Neural progenitor cell (in vitro differentiated cells): ENCODE measurements around the gene CSGALNACT2.

Experiments
- CTCF ChIP-seq: fragments of 200-600 bp; sonication (generic); IDR thresholded peaks from 2 replicates; pipeline ENCODE4 v1.5.1; 2017; ENCODE audit warnings: antibody characterized with exemption, mild to moderate bottlenecking
- EZH2 ChIP-seq: fragments of 200-600 bp; sonication (generic); IDR thresholded peaks from 2 replicates; pipeline ENCODE4 v1.6.1; 2017; ENCODE audit warnings: antibody characterized with exemption, mild to moderate bottlenecking, moderate library complexity

DNA sequence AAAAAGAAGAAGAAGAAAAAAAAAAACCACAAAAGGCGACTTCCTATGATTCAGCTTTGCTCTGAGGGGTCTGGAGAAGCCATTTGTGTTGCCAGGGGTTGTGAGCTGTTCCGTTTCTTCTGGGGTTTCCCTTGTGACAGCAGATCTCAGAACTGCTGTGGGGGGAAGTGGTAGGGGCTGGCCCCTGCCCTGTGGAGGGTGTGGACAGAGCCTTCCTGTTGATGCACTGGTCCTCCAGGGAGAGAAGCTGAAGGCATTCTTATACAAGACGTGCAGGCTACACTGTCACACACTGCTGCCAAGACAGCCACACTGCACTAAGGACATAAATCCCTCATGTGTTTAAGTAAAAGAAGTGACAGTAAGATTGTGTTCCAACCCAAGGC lies 17.3 kb upstream of the CSGALNACT2 start:
- TF ChIP-seq CTCF (no peak), EZH2 (no peak)
